HEK293 (cell line): Measurements from ENCODE around the gene IRF7.

ENCODE experiments used
- CTCF ChIP-seq: fragments of 450-650 bp; formaldehyde crosslinking; IDR thresholded peaks from 2 replicates; pipeline ENCODE4 v1.5.1; 2016; ENCODE audit warnings: missing biosample characterization, missing genetic modification characterization
- MZF1 ChIP-seq: fragments of 450-650 bp; formaldehyde crosslinking; IDR thresholded peaks from 2 replicates; pipeline ENCODE4 v1.5.1; 2017; ENCODE audit warnings: missing biosample characterization, missing genetic modification characterization, borderline replicate concordance
- TSHZ1 ChIP-seq: fragments of 450-650 bp; formaldehyde crosslinking; IDR thresholded peaks from 2 replicates; pipeline ENCODE4 v1.5.1; 2016; ENCODE audit warnings: missing biosample characterization, missing genetic modification characterization, borderline replicate concordance
- YY1 ChIP-seq: fragments of 450-650 bp; formaldehyde crosslinking; IDR thresholded peaks from 2 replicates; pipeline ENCODE4 v1.5.1; 2018; ENCODE audit warnings: missing biosample characterization, missing genetic modification characterization
- ZBTB21 ChIP-seq: fragments of 450-650 bp; formaldehyde crosslinking; IDR thresholded peaks from 2 replicates; pipeline ENCODE4 v1.5.1; 2017; ENCODE audit warnings: missing biosample characterization, missing genetic modification characterization
- ZBTB26 ChIP-seq: fragments of 450-650 bp; formaldehyde crosslinking; optimal IDR thresholded peaks from 2 replicates; pipeline ENCODE3; 2016; ENCODE audit warnings: missing biosample characterization, mild to moderate bottlenecking, missing genetic modification characterization
- ZNF146 ChIP-seq: fragments of 450-650 bp; formaldehyde crosslinking; IDR thresholded peaks from 2 replicates; pipeline ENCODE4 v1.5.1; 2016; ENCODE audit warnings: missing biosample characterization, missing genetic modification characterization
- ZNF561 ChIP-seq: fragments of 450-650 bp; IDR thresholded peaks from 2 replicates; pipeline ENCODE4 v1.5.1; 2018; ENCODE audit warnings: missing biosample characterization, missing genetic modification characterization, borderline replicate concordance
- ZNF626 ChIP-seq: fragments of 450-650 bp; sonication (Bioruptor Pico); formaldehyde crosslinking; IDR thresholded peaks from 2 replicates; pipeline ENCODE4 v1.5.1; 2018; ENCODE audit warnings: missing biosample characterization, missing genetic modification characterization, inconsistent platforms
- ZNF660 ChIP-seq: fragments of 450-650 bp; IDR thresholded peaks from 2 replicates; pipeline ENCODE4 v1.5.1; 2018; ENCODE audit warnings: missing biosample characterization, mild to moderate bottlenecking, missing genetic modification characterization
- ZNF670 ChIP-seq: fragments of 450-650 bp; formaldehyde crosslinking; IDR thresholded peaks from 2 replicates; pipeline ENCODE4 v1.5.1; 2016; ENCODE audit warnings: missing biosample characterization, missing genetic modification characterization, low read depth
- ZNF791 ChIP-seq: fragments of 450-650 bp; formaldehyde crosslinking; IDR thresholded peaks from 2 replicates; pipeline ENCODE4 v1.5.1; 2016; ENCODE audit warnings: missing biosample characterization, missing genetic modification characterization
- ZSCAN23 ChIP-seq: fragments of 450-650 bp; formaldehyde crosslinking; IDR thresholded peaks from 2 replicates; pipeline ENCODE4 v1.5.1; 2016; ENCODE audit warnings: missing biosample characterization, missing genetic modification characterization
- TF ChIP-seq, protein P1 (sequence below): fragments of 450-650 bp; formaldehyde crosslinking; conservative IDR thresholded peaks from 2 replicates; pipeline ENCODE4 v1.5.1; 2016; ENCODE audit warnings: low read depth, missing biosample characterization, missing genetic modification characterization

GRCh38 chr11:565921-566509, 49.7 kb downstream of the IRF7 start:
- TF ChIP-seq ZBTB26 (tag by site-specific recombination): no peak
- no peak for TF ChIP-seq ZSCAN23 (tag by site-specific recombination)
- no peak for TF ChIP-seq ZNF561
- TF ChIP-seq ZNF660 (tag by site-specific recombination): no peak
- TF ChIP-seq YY1: no peak
- TF ChIP-seq ZNF626 (tag by site-specific recombination): no peak
- TF ChIP-seq, protein P1, sequence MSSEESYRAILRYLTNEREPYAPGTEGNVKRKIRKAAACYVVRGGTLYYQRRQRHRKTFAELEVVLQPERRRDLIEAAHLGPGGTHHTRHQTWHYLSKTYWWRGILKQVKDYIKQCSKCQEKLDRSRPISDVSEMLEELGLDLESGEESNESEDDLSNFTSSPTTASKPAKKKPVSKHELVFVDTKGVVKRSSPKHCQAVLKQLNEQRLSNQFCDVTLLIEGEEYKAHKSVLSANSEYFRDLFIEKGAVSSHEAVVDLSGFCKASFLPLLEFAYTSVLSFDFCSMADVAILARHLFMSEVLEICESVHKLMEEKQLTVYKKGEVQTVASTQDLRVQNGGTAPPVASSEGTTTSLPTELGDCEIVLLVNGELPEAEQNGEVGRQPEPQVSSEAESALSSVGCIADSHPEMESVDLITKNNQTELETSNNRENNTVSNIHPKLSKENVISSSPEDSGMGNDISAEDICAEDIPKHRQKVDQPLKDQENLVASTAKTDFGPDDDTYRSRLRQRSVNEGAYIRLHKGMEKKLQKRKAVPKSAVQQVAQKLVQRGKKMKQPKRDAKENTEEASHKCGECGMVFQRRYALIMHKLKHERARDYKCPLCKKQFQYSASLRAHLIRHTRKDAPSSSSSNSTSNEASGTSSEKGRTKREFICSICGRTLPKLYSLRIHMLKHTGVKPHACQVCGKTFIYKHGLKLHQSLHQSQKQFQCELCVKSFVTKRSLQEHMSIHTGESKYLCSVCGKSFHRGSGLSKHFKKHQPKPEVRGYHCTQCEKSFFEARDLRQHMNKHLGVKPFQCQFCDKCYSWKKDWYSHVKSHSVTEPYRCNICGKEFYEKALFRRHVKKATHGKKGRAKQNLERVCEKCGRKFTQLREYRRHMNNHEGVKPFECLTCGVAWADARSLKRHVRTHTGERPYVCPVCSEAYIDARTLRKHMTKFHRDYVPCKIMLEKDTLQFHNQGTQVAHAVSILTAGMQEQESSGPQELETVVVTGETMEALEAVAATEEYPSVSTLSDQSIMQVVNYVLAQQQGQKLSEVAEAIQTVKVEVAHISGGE (tag by site-specific recombination): no peak
- TF ChIP-seq CTCF (tag by site-specific recombination): no peak
- no peak for TF ChIP-seq MZF1
- TF ChIP-seq ZNF791 (tag by site-specific recombination): no peak
- TF ChIP-seq ZNF146 (tag by site-specific recombination): no peak
- TF ChIP-seq ZNF670 (tag by site-specific recombination): no peak
- no peak for TF ChIP-seq TSHZ1 (tag by site-specific recombination)
- no peak for TF ChIP-seq ZBTB21 (tag by site-specific recombination)
